Ramos (cell line): ENCODE measurements around the gene PDXDC1.
"Not testable (repeated sequence)": the region's sequence is repeated elsewhere in the genome, so short reads cannot be mapped to it uniquely, and the experiment has no call there.

Experiments used
- in situ Hi-C: fragments of 300-500 bp; cut with MboI; formaldehyde crosslinking; loops from one replicate; pipeline ENCODE4 v1.14.3; 2022; ENCODE audit warnings: low sequenced_read_pairs; ENCODE audit not compliant: unreplicated experiment

PDXDC1 gene

DNA sequence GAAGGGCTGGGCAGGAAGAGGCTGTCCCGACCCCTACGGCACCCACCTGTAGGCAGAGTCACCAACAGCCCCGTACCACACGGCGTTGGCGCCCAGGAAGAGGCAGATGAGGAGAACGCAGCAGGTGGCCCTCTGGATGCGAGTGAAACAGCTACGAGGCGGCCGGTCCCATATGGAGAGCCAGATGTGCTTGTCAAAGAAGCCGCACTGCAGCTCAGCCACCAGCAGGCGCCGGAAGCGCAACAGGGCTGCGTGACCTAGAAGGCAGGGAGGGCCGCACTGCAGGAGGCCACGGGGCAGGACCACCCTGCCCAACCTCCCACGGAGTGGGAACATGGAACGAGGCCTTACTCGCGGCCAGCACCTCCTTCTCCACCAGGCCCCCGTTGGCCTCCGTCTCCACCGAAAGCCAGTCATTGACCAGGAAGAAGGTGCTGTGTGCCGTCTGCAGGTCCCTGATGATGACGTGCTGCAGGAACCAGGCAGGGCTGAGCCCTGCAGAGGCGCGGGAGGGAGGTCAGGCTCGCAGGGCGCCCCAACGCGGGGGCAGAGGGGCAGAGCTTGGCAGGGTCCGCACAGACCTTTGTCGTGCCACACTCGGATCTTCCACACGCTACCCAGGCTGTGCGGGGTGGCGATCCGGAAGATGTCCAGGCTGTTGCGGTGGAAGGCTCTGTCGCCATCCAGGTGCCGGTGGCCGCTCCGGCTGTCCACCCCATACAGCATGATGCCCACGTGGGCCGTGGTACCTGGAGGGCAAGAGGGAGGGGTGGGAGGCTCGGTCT, 153.0 kb downstream of the PDXDC1 start:
- in situ Hi-C loops = not testable (repeated sequence)

DNA sequence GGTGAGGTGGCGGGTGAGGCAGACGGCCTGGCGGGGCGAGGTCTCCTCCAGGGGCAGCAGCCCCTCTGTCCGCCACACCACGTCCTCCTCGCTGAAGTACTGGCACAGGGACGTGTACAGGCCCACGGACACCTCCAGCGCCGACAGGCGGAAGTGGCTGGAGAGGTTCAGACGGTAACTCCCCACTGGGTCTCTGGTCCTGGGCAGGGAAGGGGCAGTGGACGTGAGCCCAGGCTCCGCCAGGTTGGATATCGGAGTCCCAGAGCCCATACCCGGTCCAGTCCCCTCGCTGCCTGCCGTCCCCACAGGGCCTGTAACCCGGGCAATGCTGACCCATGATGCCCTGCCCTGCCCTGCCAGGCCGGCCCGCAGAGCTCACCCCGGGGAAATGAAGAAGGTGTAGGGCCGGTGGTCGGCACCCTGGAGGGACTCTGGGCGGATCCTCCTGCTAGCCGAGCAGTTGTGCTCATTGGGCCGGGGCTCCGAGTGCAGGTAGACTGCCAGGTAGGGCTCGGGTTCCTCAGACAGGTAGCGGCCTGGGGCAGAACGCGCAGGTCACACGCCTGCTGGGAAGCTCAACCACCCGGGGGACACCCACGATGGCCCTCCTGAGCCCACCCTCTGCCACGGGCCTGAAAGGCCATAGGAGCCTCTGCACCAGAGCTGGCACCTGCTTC, 155.6 kb downstream of the PDXDC1 start:
- in situ Hi-C loops = not testable (repeated sequence)

DNA sequence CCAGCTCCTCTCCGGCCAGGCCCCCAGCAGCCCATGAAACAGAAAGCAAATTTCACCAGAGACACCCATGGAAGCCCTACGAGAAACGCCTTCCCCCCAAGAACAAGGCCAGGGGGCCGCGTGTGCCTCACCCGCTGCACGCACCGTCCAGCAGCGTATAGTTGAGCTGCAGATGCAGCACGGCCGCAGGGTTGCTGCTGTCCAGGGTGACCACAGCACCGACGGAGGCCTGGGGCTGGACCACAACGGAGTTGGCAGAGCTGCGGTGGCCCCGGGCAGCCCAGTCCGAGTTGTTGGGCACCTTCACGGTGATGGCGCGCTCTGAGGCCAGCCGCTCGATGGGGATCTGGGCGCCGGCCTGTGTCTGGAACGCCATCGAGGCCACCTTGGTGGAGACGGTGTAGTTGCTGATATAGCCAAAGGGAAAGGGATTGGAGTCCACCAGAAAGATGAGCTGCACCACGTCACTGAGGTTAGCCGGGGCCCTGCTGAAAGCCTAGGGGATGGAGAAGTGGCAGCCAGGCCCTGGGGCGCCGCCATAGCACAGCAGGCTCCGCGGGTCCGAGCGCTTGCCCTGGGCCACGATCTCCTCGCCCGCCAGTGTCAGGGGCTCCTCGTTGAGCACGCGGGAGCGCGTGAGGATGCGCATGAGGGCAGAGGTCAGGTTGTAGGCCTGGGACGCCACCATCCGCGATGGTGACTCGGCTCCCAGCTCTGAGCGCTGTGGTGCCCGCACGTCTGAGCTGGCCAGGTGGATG, 156.3 kb downstream of the PDXDC1 start:
- in situ Hi-C loops = not testable (repeated sequence)

DNA sequence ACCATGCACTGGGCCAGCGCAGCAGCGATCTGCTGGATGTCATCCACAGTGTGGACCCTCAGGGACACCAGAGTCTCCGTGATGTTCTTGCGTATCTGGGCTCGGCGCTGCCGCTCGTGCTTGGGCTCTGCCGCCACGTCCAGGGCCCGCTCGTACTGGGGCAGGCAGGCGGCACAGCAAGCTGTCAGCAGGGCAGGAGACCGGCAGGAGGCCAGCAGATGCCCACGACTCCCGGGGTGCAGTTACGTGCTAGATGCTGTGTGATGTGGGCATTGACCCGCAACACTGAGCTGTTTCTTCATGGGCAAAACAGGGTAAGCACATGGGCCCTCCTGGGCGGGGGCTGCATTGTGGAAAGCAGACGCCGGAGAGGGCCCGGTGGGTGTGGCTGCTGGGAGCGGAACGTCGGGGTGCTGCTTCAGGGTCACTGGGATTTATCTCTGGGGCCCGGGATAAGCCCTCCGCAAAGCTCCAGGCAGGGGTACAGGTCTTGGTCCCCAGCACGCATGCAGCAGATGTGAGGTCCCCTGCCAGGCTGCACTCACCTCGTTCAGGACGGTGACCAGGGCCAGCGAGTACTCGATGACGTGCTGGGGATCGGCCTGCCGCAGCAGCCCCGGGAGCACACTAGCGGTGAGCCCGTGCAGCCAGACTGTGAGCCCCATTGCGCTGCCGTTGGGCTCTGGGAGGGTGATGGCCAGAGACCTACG, 158.0 kb downstream of the PDXDC1 start:
- in situ Hi-C loops = not testable (repeated sequence)

DNA sequence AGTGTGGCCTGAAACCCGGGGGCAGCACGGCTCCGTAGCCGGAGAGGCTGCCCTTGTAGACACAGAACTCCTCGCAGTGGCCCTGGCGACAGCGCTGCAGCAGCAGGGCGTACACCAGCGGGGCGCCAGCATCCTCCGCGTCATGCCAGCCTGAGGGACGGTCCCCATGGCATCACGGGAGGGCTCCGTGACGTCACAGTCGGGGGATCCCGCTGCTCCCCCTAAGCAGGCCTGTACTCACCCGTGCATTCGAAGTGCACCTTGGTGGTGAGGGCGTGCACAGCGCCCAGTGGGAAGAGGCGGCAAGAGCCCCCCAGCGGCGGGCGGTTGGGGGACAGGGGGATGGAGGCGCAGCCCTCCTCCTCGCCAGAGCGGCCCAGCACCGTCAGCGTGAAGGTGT, 158.7 kb downstream of the PDXDC1 start:
- in situ Hi-C loops = not testable (repeated sequence)

DNA sequence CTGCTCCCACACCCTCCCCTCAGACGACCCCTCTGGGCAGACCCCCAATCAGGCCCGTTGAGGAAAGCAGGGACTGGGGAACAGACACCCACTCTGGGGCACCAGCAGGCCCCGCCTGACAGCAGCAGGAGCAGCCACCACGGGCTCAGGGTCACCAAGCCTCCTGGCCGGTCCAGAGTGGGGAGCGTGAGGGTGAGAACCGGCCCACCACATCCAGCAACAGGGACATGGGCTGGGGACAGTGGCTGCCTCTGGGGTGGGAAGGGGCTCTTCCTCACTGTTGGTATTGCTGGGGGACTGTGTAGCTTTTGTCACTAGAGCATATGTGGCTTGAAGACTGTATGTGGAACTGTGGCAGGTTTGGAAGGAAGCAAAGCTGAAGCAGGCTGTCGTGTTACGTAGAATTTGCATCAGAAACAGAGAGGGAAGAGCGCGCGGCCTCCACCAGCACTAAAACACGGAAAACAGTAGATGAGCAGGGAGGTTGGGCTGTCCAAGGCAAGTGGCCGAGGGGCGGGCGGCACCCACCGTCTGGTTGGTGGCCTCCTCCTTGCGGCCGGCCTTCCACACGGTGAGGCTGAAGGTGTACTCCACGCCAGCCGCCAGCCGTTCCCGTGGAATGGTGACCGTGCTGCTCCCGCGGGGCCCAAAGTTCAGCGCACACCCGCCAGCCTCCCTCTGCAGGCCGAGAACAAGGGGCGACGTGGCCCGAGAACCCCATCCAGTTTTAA, 160.1 kb downstream of the PDXDC1 start:
- in situ Hi-C loops = not testable (repeated sequence)

DNA sequence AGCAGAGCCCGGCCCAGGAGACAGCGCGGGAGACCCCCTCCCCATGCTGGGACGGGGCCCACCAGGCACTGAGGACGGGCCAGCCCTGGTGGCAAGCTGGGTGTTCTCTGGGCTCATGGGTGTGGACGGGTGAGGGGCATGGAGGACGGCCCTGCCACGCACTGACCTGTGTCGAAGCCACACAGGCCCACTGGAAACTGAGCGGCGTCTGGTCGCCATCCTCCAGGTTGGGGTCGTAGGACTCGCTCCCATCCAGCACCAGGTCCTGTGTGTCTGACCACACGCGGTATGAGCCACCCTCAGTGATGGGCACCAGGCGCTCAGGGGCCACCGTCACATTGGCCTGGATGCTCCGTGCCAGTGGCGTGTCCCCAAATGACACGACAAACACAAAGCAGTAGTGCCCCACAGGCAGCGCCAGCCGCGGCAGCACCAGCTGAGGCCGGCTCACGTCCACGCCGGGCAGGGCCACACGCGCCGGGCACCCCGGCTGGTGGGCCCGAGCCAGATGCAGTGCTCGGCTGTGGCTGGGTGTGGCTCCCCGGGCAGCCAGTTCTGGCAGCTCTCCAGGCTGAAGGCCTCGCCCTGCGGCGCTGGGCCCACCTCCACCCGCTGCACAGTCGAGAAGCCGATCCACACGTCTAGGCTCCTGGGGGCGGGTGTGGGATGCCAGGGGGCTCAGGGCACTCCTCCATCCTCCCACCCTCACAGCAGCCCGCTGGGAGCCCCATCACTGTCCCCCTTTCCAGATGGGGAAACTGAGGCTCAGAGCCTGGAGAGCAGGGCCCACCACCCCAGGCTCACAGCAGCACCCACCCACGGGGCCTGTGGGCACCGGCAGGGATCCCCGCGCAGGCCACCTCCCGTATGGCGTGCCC, 160.9 kb downstream of the PDXDC1 start:
- in situ Hi-C loops = not testable (repeated sequence)

DNA sequence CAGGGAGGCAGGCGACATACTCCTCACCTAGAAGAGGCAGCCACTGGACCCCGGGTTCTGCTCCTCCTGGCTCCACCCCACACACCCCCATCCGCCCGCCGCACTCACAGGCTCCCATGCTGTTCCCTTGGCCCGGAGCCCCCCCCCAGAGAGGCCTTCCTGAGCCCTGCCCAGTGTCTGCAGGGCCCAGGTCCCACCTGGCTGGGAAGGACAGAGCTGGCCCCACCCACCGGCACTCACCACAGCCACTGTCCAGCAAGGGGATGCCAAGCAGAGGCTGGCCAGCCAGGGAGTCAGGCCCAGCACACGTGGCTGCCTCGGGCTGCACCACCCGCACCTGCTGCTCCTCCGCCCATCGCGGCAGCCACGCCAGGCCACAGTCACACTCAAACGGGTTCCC, 162.7 kb downstream of the PDXDC1 start:
- in situ Hi-C loops = not testable (repeated sequence)

DNA sequence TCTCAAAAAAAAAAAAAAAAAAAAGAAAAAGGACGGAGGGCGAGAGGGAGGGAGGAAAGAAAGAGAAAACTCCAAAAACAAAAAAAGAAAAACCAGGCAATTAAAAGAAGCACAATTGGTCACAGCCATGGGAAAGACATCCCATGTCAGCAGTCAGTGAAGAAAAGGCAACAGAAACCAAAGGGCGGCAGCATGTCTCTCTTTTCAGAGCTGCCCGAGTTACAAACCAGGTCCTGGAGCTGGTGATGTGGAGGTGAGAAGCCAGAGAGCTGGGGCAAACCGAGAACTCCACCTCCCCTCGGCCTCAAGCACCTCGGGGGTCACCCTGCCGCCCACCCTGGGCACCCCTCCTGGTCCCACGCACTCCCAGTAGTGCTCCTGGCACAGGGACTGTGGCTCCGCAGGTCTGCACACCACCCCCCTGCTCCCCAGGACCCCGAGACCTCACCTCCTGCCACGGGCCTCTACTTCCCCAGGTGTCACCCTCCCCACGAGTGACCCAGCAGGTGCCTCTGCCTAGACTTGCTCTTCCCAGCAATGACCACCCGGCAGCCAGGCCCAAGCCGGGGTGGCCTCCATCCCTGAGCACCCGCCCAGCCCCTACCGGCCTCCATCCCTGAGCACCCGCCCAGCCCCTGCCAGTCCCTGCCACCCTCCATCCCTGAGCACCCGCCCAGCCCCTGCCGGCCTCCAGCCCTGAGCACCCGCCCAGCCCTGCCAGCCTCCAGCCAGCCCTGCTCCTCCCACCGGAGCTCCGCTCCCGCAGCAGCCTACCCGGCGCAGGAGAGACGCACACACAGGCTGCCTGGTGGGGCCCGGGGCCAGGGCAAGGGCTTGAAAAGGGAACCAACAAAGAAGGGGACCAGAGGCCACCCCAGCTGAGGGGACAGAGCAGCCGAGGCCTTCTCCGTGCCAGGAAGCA, 165.9 kb downstream of the PDXDC1 start:
- in situ Hi-C loops = not testable (repeated sequence)

DNA sequence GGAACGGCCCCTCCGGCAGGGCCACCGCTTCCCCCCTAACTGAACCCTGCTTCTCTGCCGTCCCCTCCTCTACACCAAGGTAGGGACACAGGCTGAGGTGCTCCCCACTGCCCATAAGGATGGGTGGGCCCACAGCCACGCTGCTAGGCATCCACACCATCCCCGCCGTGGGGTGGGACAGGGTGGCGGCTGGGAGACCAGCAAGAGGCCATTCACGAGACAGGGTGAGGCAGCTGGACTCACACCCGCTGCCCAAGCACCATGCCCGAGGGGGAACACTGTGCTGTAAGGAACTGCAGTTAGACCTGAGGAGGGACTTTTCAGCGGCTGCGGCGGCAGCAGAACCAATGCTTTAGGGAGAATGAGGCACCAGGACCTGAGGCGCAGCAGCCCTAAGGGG, 166.8 kb downstream of the PDXDC1 start:
- in situ Hi-C loops = no loop called here

DNA sequence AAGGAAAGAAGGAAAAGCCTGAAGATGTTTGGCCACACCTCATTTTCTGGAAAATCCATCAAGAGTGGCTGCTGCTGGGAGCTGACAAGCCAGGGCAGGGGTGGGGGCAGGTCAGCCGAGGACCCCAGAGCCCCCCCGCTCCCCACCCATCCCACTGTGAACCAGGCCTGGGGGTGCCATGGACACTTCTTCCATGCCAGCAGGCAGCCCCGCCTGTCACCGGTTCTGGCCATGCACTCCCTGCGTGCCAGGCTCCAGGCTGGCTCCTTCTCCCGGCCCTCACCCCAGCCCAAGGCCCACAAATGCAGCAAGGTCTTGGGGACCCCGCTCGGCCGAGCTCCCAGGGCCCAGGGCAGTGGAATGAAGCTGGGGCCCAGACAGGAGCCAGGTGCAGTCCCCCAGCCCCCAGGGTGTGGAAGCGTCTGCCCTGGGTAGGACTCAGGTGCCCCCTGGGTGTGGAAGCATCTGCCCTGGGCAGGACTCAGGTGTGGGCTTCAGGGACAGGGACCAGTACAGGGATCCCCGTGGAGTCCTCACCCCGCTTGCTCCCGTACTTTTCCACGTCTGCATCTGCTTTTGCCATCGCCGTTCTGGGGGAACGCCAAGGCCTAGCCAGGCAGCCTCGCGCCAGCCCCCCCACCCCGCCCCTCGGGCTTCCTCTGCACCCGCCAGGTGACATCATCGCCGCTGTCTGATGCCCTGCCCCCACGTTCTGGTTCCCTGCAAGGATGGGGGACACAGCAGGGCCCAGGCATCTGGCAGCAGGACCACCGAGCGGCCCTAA, 167.5 kb downstream of the PDXDC1 start:
- in situ Hi-C loops = not testable (repeated sequence)

DNA sequence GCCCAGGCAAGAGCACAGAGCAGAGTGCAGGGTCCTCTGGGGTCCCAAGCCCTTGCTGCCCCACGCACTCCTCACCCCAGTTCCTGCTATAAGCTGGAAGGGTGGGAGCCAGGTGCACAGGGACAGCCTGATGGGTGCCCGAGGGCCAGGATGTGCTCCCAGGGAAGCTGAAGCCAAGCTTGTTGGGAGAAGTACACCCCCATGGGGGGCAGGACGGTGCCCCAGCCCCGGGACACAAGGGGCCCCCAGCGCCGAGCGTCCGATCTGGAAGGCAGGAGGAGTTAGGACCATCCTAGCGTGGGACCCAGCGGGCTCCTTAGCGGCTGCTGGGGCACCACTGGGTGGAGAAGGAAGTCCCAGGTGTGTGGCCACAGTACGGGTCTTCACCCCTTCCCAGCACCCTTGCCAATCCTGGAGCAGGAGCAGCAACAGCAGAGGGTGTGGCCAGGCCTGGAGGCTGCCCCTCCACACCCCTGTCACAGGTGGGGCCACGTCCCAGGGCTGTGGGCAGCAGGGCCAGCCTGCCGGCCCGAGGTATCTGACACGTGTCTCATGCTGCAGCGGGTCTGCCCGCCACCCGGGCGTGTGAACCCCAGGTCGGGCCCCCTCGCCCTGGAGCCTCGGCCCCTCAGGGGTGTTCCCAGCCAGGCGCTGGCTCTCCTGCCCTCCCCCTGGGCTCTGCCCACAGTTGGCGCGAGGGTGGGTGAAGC, 168.2 kb downstream of the PDXDC1 start:
- in situ Hi-C loops = not testable (repeated sequence)

DNA sequence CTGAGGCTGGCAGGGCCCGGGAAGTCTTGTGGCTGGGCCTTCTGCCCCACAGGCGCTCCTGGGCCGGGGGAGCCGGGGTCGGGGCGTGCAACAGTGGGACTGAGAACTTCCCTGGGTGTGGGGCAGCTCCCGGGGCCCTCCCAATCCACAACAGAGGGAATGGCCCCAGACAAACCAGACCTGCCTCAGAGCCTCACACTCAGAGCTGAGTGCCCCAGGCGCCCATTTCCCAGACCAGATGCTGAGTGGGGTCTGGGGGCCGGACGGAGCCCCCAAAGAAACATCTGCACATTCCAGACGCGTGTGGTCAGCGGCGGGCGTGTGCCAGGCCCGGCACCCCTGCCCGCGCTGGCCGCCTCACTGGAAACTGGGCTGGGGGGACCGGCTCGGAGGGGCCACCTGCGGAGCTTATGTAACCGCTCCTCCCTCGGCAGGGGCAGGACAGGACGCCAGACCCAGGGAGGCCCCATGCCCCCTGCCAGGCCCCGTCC, 168.8 kb downstream of the PDXDC1 start:
- in situ Hi-C loops = not testable (repeated sequence)

DNA sequence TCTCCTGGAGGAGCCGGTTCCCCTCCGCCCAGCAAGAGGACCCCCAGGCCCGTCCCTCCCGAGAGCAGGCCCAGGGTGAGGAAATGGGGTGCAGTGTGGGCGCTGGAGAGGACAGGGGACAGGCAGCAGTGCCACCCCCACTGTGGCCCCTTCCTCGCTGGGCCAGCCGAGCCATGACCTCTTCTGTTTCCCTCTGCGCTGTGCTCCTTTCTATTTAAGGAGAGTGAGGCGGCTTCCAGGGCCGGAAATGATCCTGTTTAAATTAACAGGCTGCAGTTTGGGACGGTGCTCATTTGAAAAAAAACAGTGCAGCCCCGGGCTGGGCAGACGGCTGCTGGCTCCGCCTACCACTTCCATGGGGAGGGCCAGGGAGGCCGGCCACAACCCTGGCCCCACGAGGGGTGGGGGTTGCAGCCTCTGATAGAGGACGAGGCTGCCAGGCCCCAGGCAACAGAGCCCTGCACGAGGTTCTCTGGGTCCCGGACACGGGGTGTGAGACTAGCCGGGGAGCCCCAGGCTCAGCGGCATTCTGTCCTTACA, 169.3 kb downstream of the PDXDC1 start:
- in situ Hi-C loops = not testable (repeated sequence)

DNA sequence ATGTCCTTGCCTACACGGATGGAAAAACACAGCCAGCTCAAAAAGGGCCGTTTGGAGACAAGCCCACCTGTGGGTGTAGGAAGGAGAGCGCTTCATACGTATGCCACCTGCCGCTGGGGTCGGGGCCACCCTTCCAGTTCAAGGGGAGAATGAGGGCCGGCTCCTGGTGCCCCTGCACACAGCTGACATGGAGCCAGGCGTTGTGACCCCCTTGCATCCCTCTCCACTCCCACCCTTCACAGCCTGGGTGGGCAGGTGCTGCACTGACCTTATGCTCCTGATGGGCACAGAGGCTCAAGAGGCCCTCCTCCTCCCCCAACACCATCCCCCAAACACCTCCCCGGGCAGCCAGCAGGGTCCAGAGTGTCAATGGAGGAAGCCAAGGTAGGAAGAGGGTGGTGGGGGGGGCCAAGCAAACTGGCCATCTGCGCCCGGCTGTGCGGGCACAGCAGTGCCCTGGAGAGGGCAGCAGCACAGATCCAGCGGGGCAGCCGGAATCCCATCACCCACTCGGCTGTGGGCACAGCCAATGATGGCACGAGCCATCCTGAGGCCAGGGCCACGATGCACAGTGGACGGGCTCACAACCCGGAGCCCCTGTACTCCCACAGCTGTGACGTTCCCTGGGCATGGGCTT, 170.1 kb downstream of the PDXDC1 start:
- in situ Hi-C loops = not testable (repeated sequence)
